K562 (cell line): Measurements from ENCODE around the gene TMEM203. TPM values are rescaled to one million over a fixed set of nuclear protein-coding genes. Genes with fewer than 3 reads are reported as not detected.

Experiments used
- CTBP1 ChIP-seq: fragments of 450-650 bp; IDR thresholded peaks from 2 replicates; pipeline ENCODE4 v1.6.1; 2016; ENCODE audit warnings: borderline replicate concordance
- CXXC5 ChIP-seq: fragments of 250-450 bp; sonication (Bioruptor Pico); IDR thresholded peaks from 2 replicates; pipeline ENCODE4 v1.8.0; 2022; ENCODE audit warnings: inconsistent platforms, mild to moderate bottlenecking, moderate library complexity
- HES1 ChIP-seq: fragments of 450-650 bp; IDR thresholded peaks from 2 replicates; pipeline ENCODE4 v1.6.1; 2016; ENCODE audit warnings: low read depth, mild to moderate bottlenecking, moderate library complexity
- MAX ChIP-seq: sonication (generic); formaldehyde crosslinking; IDR thresholded peaks from 2 replicates; pipeline ENCODE4 v1.9.0; 2022; ENCODE audit warnings: mild to moderate bottlenecking, missing genetic modification reagents
- NFIX ChIP-seq: fragments of 250-450 bp; sonication (Bioruptor Pico); IDR thresholded peaks from 2 replicates; pipeline ENCODE4 v1.4.0; 2020; ENCODE audit warnings: low read depth, mild to moderate bottlenecking, moderate library complexity
- PPARD ChIP-seq: fragments of 250-450 bp; sonication (Bioruptor Pico); IDR thresholded peaks from 2 replicates; pipeline ENCODE4 v1.8.0; 2022; ENCODE audit warnings: inconsistent platforms, mild to moderate bottlenecking, moderate library complexity
- RERE ChIP-seq: sonication (generic); formaldehyde crosslinking; IDR thresholded peaks from 2 replicates; pipeline ENCODE4 v1.8.0; 2023; ENCODE audit warnings: missing genetic modification reagents, mild to moderate bottlenecking, borderline replicate concordance
- TEAD4 ChIP-seq, 2 experiments: sonication (generic) in 1 of 2; formaldehyde crosslinking in 1 of 2; IDR thresholded peaks; 2 replicates each; pipeline versions ENCODE4 v1.6.1 to v1.8.0; 2012 to 2022; ENCODE audit warnings: borderline replicate concordance in 1 of 2, inconsistent platforms in 1 of 2, low read length in 1 of 2, mild to moderate bottlenecking in 1 of 2, missing genetic modification reagents in 1 of 2
- TFAP4 ChIP-seq: sonication (generic); formaldehyde crosslinking; IDR thresholded peaks from 2 replicates; pipeline ENCODE4 v1.8.0; 2022; ENCODE audit warnings: missing genetic modification reagents, mild to moderate bottlenecking, moderate library complexity, borderline replicate concordance
- UBTF ChIP-seq, 2 experiments: IDR thresholded peaks; 2 replicates each; pipeline ENCODE4 v1.6.1; 2012; ENCODE audit warnings: improper control_type of control experiment in 2 of 2, low read depth in 2 of 2, low read length in 2 of 2, borderline replicate concordance in 1 of 2
- ZNF518B ChIP-seq: fragments of 250-450 bp; sonication (Bioruptor Pico); IDR thresholded peaks from 2 replicates; pipeline ENCODE4 v1.5.0; 2021; ENCODE audit warnings: mild to moderate bottlenecking, moderate library complexity
- ZNF696 ChIP-seq: fragments of 250-450 bp; sonication (Bioruptor Pico); conservative IDR thresholded peaks from 2 replicates; pipeline ENCODE4 v1.4.0; 2020; ENCODE audit warnings: mild to moderate bottlenecking, moderate library complexity
- ZNF717 ChIP-seq: fragments of 250-450 bp; sonication (Bioruptor Pico); IDR thresholded peaks from 2 replicates; pipeline ENCODE4 v1.5.0; 2021
- polyA plus RNA-seq, 8 experiments: library from polyadenylated mRNA; depleted of rRNA in 4 of 8; stranded (reverse) in 5 of 8; unstranded in 3 of 8; fragments of >200 nt; fragmentation: Nextera tagmentation in 2 of 8; fragmentation: Illumina TruSeq in 1 of 8; extraction: Ambion mirVana in 2 of 8; extraction: Trizol in 1 of 8; gene quantifications; 2 replicates each; pipeline versions ENCODE4 v1.2.1 to v1.2.3, GENCODE V29; 2011 to 2014; ENCODE audit warnings: inconsistent platforms in 1 of 8, missing spikeins in 1 of 8
- total RNA-seq, 7 experiments: library from RNA; depleted of rRNA in 6 of 7; stranded (reverse); fragments of >200 nt in 6 of 7; fragmentation: Illumina TruSeq in 2 of 7; extraction: Trizol in 2 of 7; gene quantifications; 2 replicates each; pipeline versions ENCODE4 v1.2.1 to v1.2.3, GENCODE V29; 2011 to 2021; ENCODE audit warnings: low replicate concordance in 1 of 7

The TMEM203 gene
- total and polyA plus RNA-seq, 9 of the 15 experiments (the other 6 are each of a cell fraction or from before 2014, with no cell fraction given) = 8.8 to 59.5 (median 37.6) TPM

- TF ChIP-seq RERE (CRISPR knock-in tag) (0 out of 2 replicates have a peak, but pooled peaks have one; percentile 83), TFAP4 (CRISPR knock-in tag) (peak; percentile 82), MAX (CRISPR knock-in tag) (peak; percentile 94), TEAD4 (IDR thresholded peaks at IDR 0.05; ENCODE audit: low read length) (peak; percentile 18; the same call in 1 of the 2 replicates), TEAD4 (CRISPR knock-in tag; IDR thresholded peaks at IDR 0.05; ENCODE audit: borderline replicate concordance) (no peak), ZNF518B (CRISPR knock-in tag) (no peak), ZNF717 (CRISPR knock-in tag) (no peak), CXXC5 (CRISPR knock-in tag) (peak; percentile 92), UBTF (IDR thresholded peaks at IDR 0.05; ENCODE audit: borderline replicate concordance in 1 of 2, low read depth in 2 of 2, low read length in 2 of 2) (no peak), PPARD (CRISPR knock-in tag) (no peak), CTBP1 (peak; percentile 94), ZNF696 (CRISPR knock-in tag) (no peak), NFIX (0 out of 2 replicates have a peak, but pooled peaks have one; percentile 23), HES1 (peak; percentile 51; the same call in 1 of the 2 replicates)
These were observed 34.9 kb upstream of the TMEM203 start (continued) for GRCh38 chr9:137240318-137240840.
